HG02973 (cell line): ENCODE data around the gene EXOC3.
"Not testable (repeated sequence)": the region's sequence is repeated elsewhere in the genome, so short reads cannot be mapped to it uniquely, and the experiment has no call there.

Experiments
- ATAC-seq: cut with Tn5 transposase; IDR thresholded peaks from one replicate; pipeline ENCODE4 v1.9.1; 2021; ENCODE audit warnings: moderate library complexity; ENCODE audit not compliant: unreplicated experiment

EXOC3 gene

GRCh38 chr5:406041-406440 lies 36.9 kb upstream of the EXOC3 start:
- ATAC-seq, result no peak

GRCh38 chr5:407051-407450 lies 35.9 kb upstream of the EXOC3 start:
- no peak for ATAC-seq

DNA sequence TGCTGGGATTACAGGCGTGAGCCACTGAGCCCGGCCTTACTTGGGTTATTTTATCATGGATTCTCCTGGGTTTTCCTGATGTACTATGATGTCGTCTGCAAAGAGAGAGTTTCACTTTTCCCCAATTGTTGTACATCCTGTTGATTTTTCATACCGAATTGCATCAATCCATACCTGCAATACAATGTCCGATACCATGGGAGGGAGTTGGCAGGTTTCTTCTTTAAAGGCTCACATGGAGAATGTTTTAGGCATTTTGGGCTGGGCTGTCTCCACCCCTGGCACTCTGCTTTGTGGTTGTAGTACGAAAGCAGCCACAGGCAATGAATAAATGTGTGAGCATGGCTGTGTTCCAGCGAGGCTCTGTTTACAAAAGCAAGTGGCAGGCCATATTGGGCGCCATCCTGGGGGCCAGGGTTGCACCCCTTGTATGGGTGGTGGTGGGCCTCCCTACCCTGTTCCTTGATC lies 35.1 kb upstream of the EXOC3 start:
- ATAC-seq, result no peak

DNA sequence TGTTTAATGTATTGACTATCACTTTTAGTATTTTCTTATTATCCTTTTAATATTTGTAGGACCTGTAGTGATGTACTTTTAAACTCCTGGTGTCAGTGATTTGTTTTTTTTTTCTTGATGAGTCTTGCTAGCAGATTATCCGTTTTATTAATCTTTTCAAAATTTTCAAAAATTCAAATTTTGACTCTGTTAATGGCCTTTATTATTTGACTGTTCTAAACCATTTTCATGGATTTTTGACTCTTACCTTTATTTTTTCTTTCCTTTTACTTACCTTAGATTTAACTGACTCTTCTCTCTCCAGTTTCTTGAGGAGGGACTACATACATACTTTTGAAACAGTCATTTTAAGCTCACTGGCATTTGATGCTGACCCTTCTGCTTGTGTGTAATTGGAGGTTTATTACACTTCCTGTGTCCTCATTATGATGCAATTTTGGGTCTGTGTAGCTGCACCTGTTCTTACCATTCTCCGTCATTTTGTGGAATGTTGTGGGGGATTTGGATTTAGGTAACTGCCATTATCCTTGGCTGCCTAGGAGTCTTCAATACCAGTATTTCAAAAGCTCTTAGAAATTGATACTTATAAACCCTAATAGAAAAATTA lies 32.0 kb upstream of the EXOC3 start:
- no peak for ATAC-seq

- ATAC-seq, result no peak
These were observed 31.2 kb upstream of the EXOC3 start for GRCh38 chr5:411728-412127.

GRCh38 chr5:414991-415927 lies 27.7 kb upstream of the EXOC3 start:
- ATAC-seq, result not testable (repeated sequence)

DNA sequence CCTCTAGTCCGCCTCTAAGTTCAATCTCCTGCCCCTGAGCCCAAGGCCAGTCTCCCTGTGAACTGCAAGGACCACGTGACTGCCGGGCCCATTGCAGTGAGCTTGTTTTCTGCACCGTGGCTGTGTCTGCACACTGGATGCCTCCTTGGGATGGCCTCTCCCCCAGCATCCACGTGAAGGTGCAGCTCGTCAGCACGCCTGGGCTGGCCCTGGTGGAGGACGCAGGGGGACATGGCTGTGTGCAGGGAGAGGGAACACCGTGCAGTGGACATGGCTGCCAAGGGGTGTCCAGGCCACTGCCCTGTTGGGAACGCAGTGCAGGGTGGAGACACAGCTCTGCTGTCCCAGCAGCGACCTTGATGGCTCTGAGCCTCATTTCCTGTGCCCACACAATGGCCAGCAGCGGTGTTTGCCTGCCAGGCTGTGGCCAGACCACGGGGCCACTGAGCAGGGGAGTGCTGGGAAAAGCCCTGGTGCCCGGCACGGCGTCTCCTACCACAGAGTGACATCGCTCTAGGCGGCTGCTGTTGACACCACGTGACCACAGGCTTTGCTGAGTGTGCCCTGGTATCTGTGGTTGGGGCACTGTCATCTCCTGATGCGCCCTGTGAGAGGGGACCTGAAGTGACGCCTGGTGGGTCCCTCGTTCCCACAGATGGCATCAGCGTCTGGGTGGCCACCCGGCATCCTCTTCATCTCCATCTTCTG lies 26.9 kb upstream of the EXOC3 start:
- ATAC-seq, result no peak

- ATAC-seq, result no peak
These were observed 26.4 kb upstream of the EXOC3 start for GRCh38 chr5:416636-416960.

- no peak for ATAC-seq
These were observed 25.4 kb upstream of the EXOC3 start for GRCh38 chr5:417301-418161.

DNA sequence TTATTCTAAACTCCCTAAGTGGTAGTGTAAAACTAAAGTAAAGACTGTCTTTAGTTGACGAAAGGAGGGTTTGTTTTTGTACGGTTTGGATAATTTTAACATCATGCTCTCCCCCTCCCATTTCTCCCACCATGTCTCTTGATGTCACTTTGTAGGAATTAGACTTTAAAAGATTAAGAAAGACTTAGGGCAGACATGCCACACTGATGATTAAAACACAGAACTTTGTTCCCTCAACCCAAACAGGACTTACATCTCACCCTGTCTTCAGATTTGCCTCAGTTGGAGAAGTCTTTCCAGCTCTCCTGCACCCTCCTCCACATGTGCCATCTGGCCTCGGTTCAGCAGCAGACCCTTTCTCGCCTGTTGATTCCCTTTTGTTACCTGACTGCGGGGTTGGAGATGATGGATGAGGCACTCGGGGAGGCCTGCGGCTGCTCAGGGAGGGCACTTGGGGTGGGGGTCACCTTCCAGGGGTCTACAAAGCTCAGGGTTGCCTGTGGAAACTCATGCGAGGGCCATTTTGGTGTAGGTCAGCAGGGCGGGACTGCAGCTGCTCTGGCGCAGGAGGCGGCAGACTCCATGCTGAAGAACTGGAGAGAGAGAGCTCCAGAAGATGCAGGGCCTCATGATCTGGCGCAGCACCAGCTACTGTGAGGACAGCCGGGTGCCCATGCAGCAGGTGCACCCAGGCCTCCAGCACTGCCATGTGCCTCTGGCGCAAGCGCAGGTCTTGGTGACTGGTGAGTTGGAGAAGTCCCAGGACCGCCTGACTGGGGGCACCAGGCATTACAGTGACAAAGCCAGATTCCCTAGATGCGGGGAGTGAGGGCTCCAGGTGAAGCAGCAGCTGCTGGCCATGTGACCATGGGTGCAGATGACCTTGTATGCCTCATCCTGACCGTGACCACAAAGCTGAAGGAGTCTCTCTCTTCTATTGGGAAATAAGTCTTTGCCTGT lies 24.5 kb upstream of the EXOC3 start:
- ATAC-seq, result no peak

DNA sequence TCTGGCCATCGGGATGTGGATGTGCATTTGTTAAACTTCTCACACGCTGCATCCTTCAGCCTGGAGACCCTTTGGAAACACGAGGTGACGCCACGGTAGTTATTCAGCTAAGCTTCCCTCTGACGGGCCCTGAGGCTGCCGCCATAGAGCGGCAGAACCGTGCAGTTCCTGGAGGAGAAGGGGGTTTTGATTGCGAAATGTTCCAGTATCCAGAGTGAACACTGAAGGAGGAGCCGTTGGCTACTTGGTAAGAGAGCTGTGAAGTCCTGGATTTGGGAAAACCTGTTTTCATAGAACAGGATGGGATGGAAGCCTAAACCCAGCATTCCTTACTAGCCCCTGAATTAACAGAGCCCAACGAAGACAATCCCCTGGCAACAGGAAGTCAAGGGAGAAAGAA lies 23.0 kb upstream of the EXOC3 start:
- ATAC-seq, result no peak

DNA sequence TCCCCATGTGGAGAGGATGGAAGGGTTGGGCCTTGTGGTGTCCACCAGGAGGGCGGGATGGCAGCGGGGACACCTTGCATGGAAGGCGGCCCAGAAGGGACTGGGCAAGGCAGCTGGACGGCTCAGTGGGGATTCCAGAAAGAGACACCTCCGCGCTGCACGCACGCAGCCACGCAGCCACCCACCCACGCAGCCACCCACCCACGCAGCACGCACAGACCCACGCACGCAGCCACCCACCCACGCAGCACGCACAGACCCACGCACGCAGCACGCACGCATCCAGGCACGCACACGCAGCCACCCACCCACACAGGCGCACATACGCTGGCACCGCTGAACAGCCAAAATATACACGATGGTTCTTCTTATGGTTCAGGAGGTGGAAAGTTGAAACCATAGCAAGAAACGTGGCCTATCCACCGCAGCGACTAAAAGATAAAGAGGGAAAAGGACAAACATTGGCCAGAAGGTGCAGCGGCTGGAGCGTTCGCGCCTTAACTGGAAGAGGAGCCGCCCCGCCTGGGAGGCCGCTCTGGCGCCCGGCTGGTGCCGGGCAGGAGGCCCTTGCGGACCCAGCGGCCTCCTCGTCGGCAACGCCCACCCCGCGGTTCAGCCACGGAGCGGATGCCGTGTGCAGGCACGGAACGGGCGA lies 22.2 kb upstream of the EXOC3 start:
- ATAC-seq, result no peak

DNA sequence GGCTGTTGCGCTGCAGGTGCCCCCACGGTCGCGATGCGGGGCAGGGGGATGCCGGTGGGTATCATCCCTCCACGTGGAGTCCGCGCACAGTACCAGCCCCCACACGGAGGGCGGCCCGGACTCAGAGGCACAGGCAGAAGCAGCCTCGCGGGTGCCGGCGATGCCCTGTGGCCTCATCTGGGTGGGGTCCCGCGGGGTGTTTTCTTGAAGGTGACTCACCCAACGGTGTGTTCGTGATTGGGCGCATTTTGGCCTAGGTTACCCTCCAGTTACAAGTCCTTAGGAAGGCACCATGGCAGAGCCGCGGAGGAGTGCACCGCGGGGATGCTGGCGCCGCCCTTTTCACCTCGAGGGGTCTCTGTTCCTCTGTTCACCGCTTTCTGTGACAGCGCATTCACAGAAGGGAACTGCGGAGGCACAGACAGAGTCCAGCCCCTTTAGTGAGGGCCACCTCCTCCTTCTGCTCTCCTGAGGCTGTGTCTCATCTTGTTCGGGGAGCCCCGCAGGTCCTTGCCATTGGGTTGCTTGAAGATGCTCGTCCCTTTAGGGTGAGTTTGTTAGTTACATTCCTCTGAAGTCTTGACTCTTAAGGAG lies 21.6 kb upstream of the EXOC3 start:
- ATAC-seq, result no peak

GRCh38 chr5:421901-422300 lies 21.1 kb upstream of the EXOC3 start:
- ATAC-seq, result no peak

- no peak for ATAC-seq
These were observed 20.4 kb upstream of the EXOC3 start for GRCh38 chr5:422323-423232.

GRCh38 chr5:423233-423565 lies 19.8 kb upstream of the EXOC3 start:
- no peak for ATAC-seq

- no peak for ATAC-seq
These were observed 19.2 kb upstream of the EXOC3 start for GRCh38 chr5:423626-424261.
